HUES48 (cell line): ENCODE measurements around the gene NEGR1.

Experiments
- H3K27ac ChIP-seq: one replicate; pipeline ENCODE4 v1.7.0; 2013; ENCODE audit warnings: low read depth, low read length, inconsistent platforms
- H3K27me3 ChIP-seq: 2 replicates; pipeline ENCODE4 v1.6.1; 2013; ENCODE audit warnings: mild to moderate bottlenecking, low read length; ENCODE audit not compliant: control insufficient read depth, insufficient read depth
- H3K36me3 ChIP-seq: 2 replicates; pipeline ENCODE4 v1.6.1; 2013; ENCODE audit warnings: low read length; ENCODE audit not compliant: control insufficient read depth, insufficient read depth
- H3K4me1 ChIP-seq: 2 replicates; pipeline ENCODE4 v1.6.1; 2013; ENCODE audit warnings: mild to moderate bottlenecking, low read length; ENCODE audit not compliant: control insufficient read depth, insufficient read depth
- H3K4me3 ChIP-seq: 2 replicates; pipeline ENCODE4 v1.5.1; 2013; ENCODE audit warnings: mild to moderate bottlenecking, low read depth, low read length
- H3K9ac ChIP-seq: 2 replicates; pipeline ENCODE4 v1.6.1; 2013; ENCODE audit warnings: mild to moderate bottlenecking, low read depth, low read length, moderate library complexity
- H3K9me3 ChIP-seq: 2 replicates; pipeline ENCODE4 v1.6.1; 2013; ENCODE audit warnings: low read length; ENCODE audit not compliant: control insufficient read depth, insufficient read depth

NEGR1 gene

GRCh38 chr1:71647513-71648300 is 634.6 kb downstream of the NEGR1 start:
- Histone ChIP-seq H3K27me3 (no peaks in the 10 kb centered on the region), H3K4me1 (no peaks in the 10 kb centered on the region), H3K4me3 (no peak overlapping the region), H3K9ac (no peak overlapping the region), H3K27ac (no peak overlapping the region), H3K9me3 (no peaks in the 10 kb centered on the region), H3K36me3 (no peaks in the 10 kb centered on the region)

GRCh38 chr1:71645015-71645414 is 637.3 kb downstream of the NEGR1 start:
- no peaks in the 10 kb centered on the region for H3K36me3 ChIP-seq
- no peaks in the 10 kb centered on the region for H3K27me3 ChIP-seq
- H3K4me1 ChIP-seq = no peaks in the 10 kb centered on the region
- no peak overlapping the region for H3K9ac ChIP-seq
- no peak overlapping the region for H3K27ac ChIP-seq
- H3K4me3 ChIP-seq = no peak overlapping the region
- no peaks in the 10 kb centered on the region for H3K9me3 ChIP-seq

GRCh38 chr1:71641903-71642302 is 640.4 kb downstream of the NEGR1 start:
- no peaks in the 10 kb centered on the region for H3K4me1 ChIP-seq
- H3K4me3 ChIP-seq = no peak overlapping the region
- no peaks in the 10 kb centered on the region for H3K27me3 ChIP-seq
- H3K9me3 ChIP-seq = no peaks in the 10 kb centered on the region
- H3K9ac ChIP-seq = no peak overlapping the region
- H3K36me3 ChIP-seq = no peaks in the 10 kb centered on the region
- no peak overlapping the region for H3K27ac ChIP-seq

- no peak overlapping the region for H3K27ac ChIP-seq
- no peaks in the 10 kb centered on the region for H3K27me3 ChIP-seq
Observed at GRCh38 chr1:71640998-71641397, 641.3 kb downstream of the NEGR1 start.

GRCh38 chr1:71640116-71640515 is 642.2 kb downstream of the NEGR1 start:
- no peak overlapping the region for H3K9ac ChIP-seq
- no peaks in the 10 kb centered on the region for H3K4me1 ChIP-seq
- H3K36me3 ChIP-seq = no peaks in the 10 kb centered on the region
- H3K27me3 ChIP-seq = no peaks in the 10 kb centered on the region
- H3K4me3 ChIP-seq = no peak overlapping the region
- H3K9me3 ChIP-seq = no peaks in the 10 kb centered on the region
- H3K27ac ChIP-seq = no peak overlapping the region

More at GRCh38 chr1:71640998-71641397, 641.3 kb downstream of the NEGR1 start:
- Histone ChIP-seq H3K4me1 (no peaks in the 10 kb centered on the region), H3K36me3 (no peaks in the 10 kb centered on the region), H3K9ac (no peak overlapping the region), H3K4me3 (no peak overlapping the region), H3K9me3 (no peaks in the 10 kb centered on the region)

GRCh38 chr1:71638081-71638766 is 644.1 kb downstream of the NEGR1 start:
- Histone ChIP-seq H3K27me3 (no peaks in the 10 kb centered on the region), H3K27ac (no peak overlapping the region), H3K4me3 (no peak overlapping the region), H3K36me3 (no peaks in the 10 kb centered on the region), H3K9ac (no peak overlapping the region), H3K9me3 (no peaks in the 10 kb centered on the region), H3K4me1 (no peaks in the 10 kb centered on the region)

- no peak overlapping the region for H3K27ac ChIP-seq
- H3K9me3 ChIP-seq = no peaks in the 10 kb centered on the region
- no peaks in the 10 kb centered on the region for H3K36me3 ChIP-seq
- H3K27me3 ChIP-seq = no peaks in the 10 kb centered on the region
- no peak overlapping the region for H3K4me3 ChIP-seq
- no peaks in the 10 kb centered on the region for H3K4me1 ChIP-seq
- no peak overlapping the region for H3K9ac ChIP-seq
Observed at GRCh38 chr1:71635568-71635967, 646.8 kb downstream of the NEGR1 start.

GRCh38 chr1:71634159-71634558 is 648.2 kb downstream of the NEGR1 start:
- H3K9me3 ChIP-seq = no peaks in the 10 kb centered on the region
- no peaks in the 10 kb centered on the region for H3K4me1 ChIP-seq
- H3K36me3 ChIP-seq = no peaks in the 10 kb centered on the region
- H3K27me3 ChIP-seq = no peaks in the 10 kb centered on the region
- H3K4me3 ChIP-seq = no peak overlapping the region
- no peak overlapping the region for H3K9ac ChIP-seq
- H3K27ac ChIP-seq = no peak overlapping the region

GRCh38 chr1:71630073-71630472 is 652.3 kb downstream of the NEGR1 start:
- H3K4me1 ChIP-seq = no peaks in the 10 kb centered on the region
- H3K36me3 ChIP-seq = no peaks in the 10 kb centered on the region
- H3K9me3 ChIP-seq = no peaks in the 10 kb centered on the region
- H3K27me3 ChIP-seq = no peaks in the 10 kb centered on the region
- H3K27ac ChIP-seq = no peak overlapping the region
- H3K9ac ChIP-seq = no peak overlapping the region
- no peak overlapping the region for H3K4me3 ChIP-seq

GRCh38 chr1:71625004-71625403 is 657.3 kb downstream of the NEGR1 start:
- no peaks in the 10 kb centered on the region for H3K4me1 ChIP-seq
- no peak overlapping the region for H3K4me3 ChIP-seq
- no peak overlapping the region for H3K9ac ChIP-seq
- H3K36me3 ChIP-seq = no peaks in the 10 kb centered on the region
- H3K9me3 ChIP-seq = no peaks in the 10 kb centered on the region
- no peaks in the 10 kb centered on the region for H3K27me3 ChIP-seq
- H3K27ac ChIP-seq = no peak overlapping the region

GRCh38 chr1:71623888-71624287 is 658.5 kb downstream of the NEGR1 start:
- Histone ChIP-seq H3K4me3 (no peak overlapping the region), H3K4me1 (no peaks in the 10 kb centered on the region), H3K27me3 (no peaks in the 10 kb centered on the region), H3K9ac (no peak overlapping the region), H3K36me3 (no peaks in the 10 kb centered on the region), H3K27ac (no peak overlapping the region), H3K9me3 (no peaks in the 10 kb centered on the region)
